ENCODE measurements around the gene ACAA2. TPM values are rescaled to one million over a fixed set of nuclear protein-coding genes. Genes with fewer than 3 reads are reported as not detected.

Gene ACAA2
- total and polyA plus RNA-seq, 2 experiments from 2014 or later: 174 to 189 TPM

DNA sequence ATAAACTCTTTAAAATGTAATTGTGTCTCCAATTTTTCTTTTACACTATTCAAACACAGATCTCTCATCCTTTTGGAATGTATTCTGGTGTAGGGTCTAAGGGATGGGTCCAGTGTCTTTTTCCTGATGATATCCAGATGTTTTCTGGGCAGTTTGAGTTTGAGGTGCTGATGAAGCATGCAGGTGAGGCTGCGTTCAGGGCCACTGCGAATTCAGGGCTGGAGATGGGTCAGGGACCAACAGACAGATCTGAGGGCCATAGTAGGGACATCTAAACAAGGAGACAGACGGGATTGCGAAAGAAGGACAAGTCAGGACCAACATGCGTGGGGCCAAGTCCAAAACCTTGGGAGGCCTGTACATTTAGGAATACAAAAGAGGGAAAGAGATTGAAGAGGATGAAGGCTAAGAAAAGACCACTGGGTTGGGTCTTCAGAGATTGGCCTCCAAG is 70.2 kb downstream of the ACAA2 start:
- Histone ChIP-seq H3K27me3 (no peaks in the 10 kb centered on the region), H3K4me1 (ENCODE audit: insufficient read depth) (no peaks in the 10 kb centered on the region), H2AFZ (no peak overlapping the region), H3K9me3 (ENCODE audit: low read depth) (no peaks in the 10 kb centered on the region), H3K4me3 (no peak overlapping the region), H3K36me3 (replicated peaks; ENCODE audit: insufficient read depth, low read depth) (no peaks in the 10 kb centered on the region), H3K27ac (no peak overlapping the region), H3K4me2 (no peak overlapping the region), H3K79me2 (no peaks in the 10 kb centered on the region), H4K20me1 (ENCODE audit: insufficient read depth, poor library complexity, severe bottlenecking) (no peaks in the 10 kb centered on the region), H3K9me2 (replicated peaks; ENCODE audit: insufficient read depth) (no peaks in the 10 kb centered on the region)
- 86% methylated on average over 5 of the region's 5 CpGs for WGBS (ENCODE audit: low lambda C conversion rate, missing lambda C conversion rate)
- TF ChIP-seq EZH2phosphoT487 (IDR thresholded peaks at IDR 0.05; ENCODE audit: low read depth, severe bottlenecking, unreplicated experiment): no peak
- TF ChIP-seq EZH2 (IDR thresholded peaks at IDR 0.05; ENCODE audit: borderline replicate concordance): no peak
- TF ChIP-seq, protein P1, sequence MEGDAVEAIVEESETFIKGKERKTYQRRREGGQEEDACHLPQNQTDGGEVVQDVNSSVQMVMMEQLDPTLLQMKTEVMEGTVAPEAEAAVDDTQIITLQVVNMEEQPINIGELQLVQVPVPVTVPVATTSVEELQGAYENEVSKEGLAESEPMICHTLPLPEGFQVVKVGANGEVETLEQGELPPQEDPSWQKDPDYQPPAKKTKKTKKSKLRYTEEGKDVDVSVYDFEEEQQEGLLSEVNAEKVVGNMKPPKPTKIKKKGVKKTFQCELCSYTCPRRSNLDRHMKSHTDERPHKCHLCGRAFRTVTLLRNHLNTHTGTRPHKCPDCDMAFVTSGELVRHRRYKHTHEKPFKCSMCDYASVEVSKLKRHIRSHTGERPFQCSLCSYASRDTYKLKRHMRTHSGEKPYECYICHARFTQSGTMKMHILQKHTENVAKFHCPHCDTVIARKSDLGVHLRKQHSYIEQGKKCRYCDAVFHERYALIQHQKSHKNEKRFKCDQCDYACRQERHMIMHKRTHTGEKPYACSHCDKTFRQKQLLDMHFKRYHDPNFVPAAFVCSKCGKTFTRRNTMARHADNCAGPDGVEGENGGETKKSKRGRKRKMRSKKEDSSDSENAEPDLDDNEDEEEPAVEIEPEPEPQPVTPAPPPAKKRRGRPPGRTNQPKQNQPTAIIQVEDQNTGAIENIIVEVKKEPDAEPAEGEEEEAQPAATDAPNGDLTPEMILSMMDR (IDR thresholded peaks at IDR 0.05; ENCODE audit: poor library complexity): no peak
- no peak for DNase-seq (ENCODE audit: low spot score)

GRCh38 chr18:49742316-49743116 is 70.8 kb downstream of the ACAA2 start:
- H4K20me1 ChIP-seq (ENCODE audit: insufficient read depth, poor library complexity, severe bottlenecking): no peaks in the 10 kb centered on the region
- no peak overlapping the region for H3K4me2 ChIP-seq
- DNase-seq (ENCODE audit: low spot score): no peak
- no peak overlapping the region for H2AFZ ChIP-seq
- H3K9me3 ChIP-seq (ENCODE audit: low read depth): no peaks in the 10 kb centered on the region
- H3K27me3 ChIP-seq: no peaks in the 10 kb centered on the region
- TF ChIP-seq EZH2phosphoT487 (IDR thresholded peaks at IDR 0.05; ENCODE audit: low read depth, severe bottlenecking, unreplicated experiment): no peak
- TF ChIP-seq EZH2 (IDR thresholded peaks at IDR 0.05; ENCODE audit: borderline replicate concordance): no peak
- TF ChIP-seq, protein P1 (IDR thresholded peaks at IDR 0.05; ENCODE audit: poor library complexity): no peak
- no peaks in the 10 kb centered on the region for H3K4me1 ChIP-seq (ENCODE audit: insufficient read depth)
- H3K79me2 ChIP-seq: no peaks in the 10 kb centered on the region
- H3K36me3 ChIP-seq (replicated peaks; ENCODE audit: insufficient read depth, low read depth): no peaks in the 10 kb centered on the region
- 67% methylated on average over 4 of the region's 4 CpGs for WGBS (ENCODE audit: low lambda C conversion rate, missing lambda C conversion rate)
- H3K9me2 ChIP-seq (replicated peaks; ENCODE audit: insufficient read depth): no peaks in the 10 kb centered on the region
- no peak overlapping the region for H3K4me3 ChIP-seq
- H3K27ac ChIP-seq: no peak overlapping the region

GRCh38 chr18:49739275-49739674 is 74.1 kb downstream of the ACAA2 start:
- WGBS (ENCODE audit: low lambda C conversion rate, missing lambda C conversion rate): 91% methylated on average over 4 of the region's 4 CpGs
- DNase-seq (ENCODE audit: low spot score): no peak
- H3K4me2 ChIP-seq: no peak overlapping the region
- H3K9me3 ChIP-seq (ENCODE audit: low read depth): no peaks in the 10 kb centered on the region
- no peak overlapping the region for H2AFZ ChIP-seq
- TF ChIP-seq, protein P1 (IDR thresholded peaks at IDR 0.05; ENCODE audit: poor library complexity): no peak
- TF ChIP-seq EZH2phosphoT487 (IDR thresholded peaks at IDR 0.05; ENCODE audit: low read depth, severe bottlenecking, unreplicated experiment) (no peak), EZH2 (IDR thresholded peaks at IDR 0.05; ENCODE audit: borderline replicate concordance) (no peak)
- no peak overlapping the region for H3K4me3 ChIP-seq
- no peaks in the 10 kb centered on the region for H4K20me1 ChIP-seq (ENCODE audit: insufficient read depth, poor library complexity, severe bottlenecking)
- H3K27ac ChIP-seq: no peak overlapping the region
- H3K36me3 ChIP-seq (replicated peaks; ENCODE audit: insufficient read depth, low read depth): no peaks in the 10 kb centered on the region
- no peaks in the 10 kb centered on the region for H3K9me2 ChIP-seq (replicated peaks; ENCODE audit: insufficient read depth)
- no peaks in the 10 kb centered on the region for H3K79me2 ChIP-seq
- H3K4me1 ChIP-seq (ENCODE audit: insufficient read depth): no peaks in the 10 kb centered on the region
- H3K27me3 ChIP-seq: no peaks in the 10 kb centered on the region
